Smooth muscle cell (in vitro differentiated cells): ENCODE measurements around the gene PPP2R5C. TPM values are rescaled to one million over a fixed set of nuclear protein-coding genes. Genes with fewer than 3 reads are reported as not detected.

ENCODE experiments used
- DNase-seq: peaks from one replicate; lab custom pipeline; 2025; ENCODE audit not compliant: unreplicated experiment; lab: John Stamatoyannopoulos, UW
- H2AFZ ChIP-seq: fragments of 200-600 bp; sonication (generic); 2 replicates; pipeline ENCODE4 v1.6.0; 2016; ENCODE audit warnings: antibody characterized with exemption, low read depth, mild to moderate bottlenecking
- H3F3A ChIP-seq: fragments of 200-600 bp; sonication (generic); 2 replicates; pipeline ENCODE4 v1.6.0; 2017; ENCODE audit warnings: antibody characterized with exemption, low read depth
- H3K27ac ChIP-seq: fragments of 200-600 bp; sonication (generic); 2 replicates; pipeline ENCODE4 v1.5.1; 2016; ENCODE audit warnings: low read depth, mild to moderate bottlenecking
- H3K27me3 ChIP-seq: fragments of 200-600 bp; sonication (generic); 2 replicates; pipeline ENCODE4 v1.6.1; 2016; ENCODE audit warnings: low read depth, mild to moderate bottlenecking
- H3K36me3 ChIP-seq: fragments of 200-600 bp; sonication (generic); 2 replicates; pipeline ENCODE4 v1.5.1; 2016; ENCODE audit warnings: low read depth
- H3K4me1 ChIP-seq: fragments of 200-600 bp; sonication (generic); 2 replicates; pipeline ENCODE4 v1.5.1; 2016; ENCODE audit warnings: low read depth
- H3K4me2 ChIP-seq: fragments of 200-600 bp; sonication (generic); 2 replicates; pipeline ENCODE4 v1.6.0; 2016; ENCODE audit warnings: mild to moderate bottlenecking
- H3K4me3 ChIP-seq: fragments of 200-600 bp; sonication (generic); 2 replicates; pipeline ENCODE4 v1.5.1; 2016; ENCODE audit warnings: mild to moderate bottlenecking
- H3K79me2 ChIP-seq: fragments of 200-600 bp; sonication (generic); 2 replicates; pipeline ENCODE4 v1.6.0; 2016; ENCODE audit warnings: low read depth, mild to moderate bottlenecking
- H3K9ac ChIP-seq: fragments of 200-600 bp; sonication (generic); 2 replicates; pipeline ENCODE4 v1.6.0; 2016; ENCODE audit warnings: low read depth
- H3K9me3 ChIP-seq: fragments of 200-600 bp; sonication (generic); replicated peaks from 2 replicates; pipeline ENCODE4 v1.5.1; 2016; ENCODE audit warnings: low read depth
- H4K20me1 ChIP-seq: fragments of 200-600 bp; sonication (generic); 2 replicates; pipeline ENCODE4 v1.6.0; 2016; ENCODE audit warnings: low read depth
- WGBS: methylation state at CpG from one replicate; pipeline ENCODE4 v1.1.7; 2016; ENCODE audit warnings: low lambda C conversion rate; 5-methylcytosine and 5-hydroxymethylcytosine counted together
- polyA plus RNA-seq: library from polyadenylated mRNA; unstranded; fragments of >200 nt; fragmentation: Nextera tagmentation; extraction: Ambion mirVana; gene quantifications from 2 replicates; pipeline ENCODE4 v1.2.1, GENCODE V29; 2016
- total RNA-seq: library from RNA; depleted of rRNA; stranded (reverse); fragments of >200 nt; gene quantifications from 2 replicates; pipeline ENCODE4 v1.2.3, GENCODE V29; 2014
- TF ChIP-seq, protein P1 (sequence below): fragments of 200-600 bp; sonication (generic); IDR thresholded peaks from 2 replicates; pipeline ENCODE4 v1.5.1; 2017; ENCODE audit warnings: borderline replicate concordance, mild to moderate bottlenecking, antibody characterized with exemption; ENCODE audit not compliant: insufficient read depth, poor library complexity, severe bottlenecking

PPP2R5C gene
- total and polyA plus RNA-seq, 2 experiments from 2014 or later = 63.6 to 92.7 TPM

DNA sequence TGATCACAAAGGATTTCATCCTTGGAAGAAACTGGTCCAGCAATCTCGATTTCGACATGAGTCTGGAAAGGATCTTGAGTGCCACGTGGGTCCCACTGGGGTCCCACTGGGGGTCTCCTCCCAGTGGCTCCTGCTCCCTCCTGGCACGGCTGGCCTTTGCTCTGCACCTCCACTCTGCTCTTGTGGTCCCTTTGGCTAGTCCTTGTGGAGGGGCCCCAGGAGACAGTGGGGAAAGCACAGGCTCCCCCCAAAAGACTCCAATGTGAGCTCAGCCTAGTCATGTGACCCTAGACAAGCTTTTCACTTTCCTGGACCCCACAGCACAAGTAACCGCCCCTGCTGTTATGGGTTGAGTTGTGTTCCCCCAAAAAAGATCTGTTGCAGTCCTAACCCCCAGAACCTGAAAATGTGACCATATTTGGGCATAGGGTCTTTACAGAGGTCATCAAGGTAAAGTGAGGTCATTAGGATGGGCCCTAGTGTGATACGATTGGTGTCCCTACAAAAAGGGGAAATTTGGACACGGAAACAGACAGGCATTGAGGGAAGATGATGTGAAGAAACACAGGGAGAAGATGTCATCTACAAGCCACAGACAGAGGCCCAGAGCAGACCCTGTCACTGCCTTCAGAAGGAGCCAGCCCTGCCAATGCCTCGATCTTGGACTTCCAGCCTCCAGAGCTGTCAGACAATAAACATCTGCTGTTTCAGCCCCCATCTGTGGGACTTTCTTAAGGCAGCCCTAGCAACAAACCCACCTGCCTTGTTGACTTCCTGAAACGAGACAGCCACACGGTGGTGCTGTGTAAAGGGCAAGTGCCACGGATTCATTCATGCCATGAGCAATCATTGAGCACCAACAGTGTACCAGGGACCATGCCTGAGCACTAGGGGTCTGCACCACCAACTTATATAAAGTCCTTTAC is 23.8 kb upstream of the PPP2R5C start:
- no peaks in the 10 kb centered on the region for H3F3A ChIP-seq
- no peak overlapping the region for H3K4me2 ChIP-seq
- no peak overlapping the region for H2AFZ ChIP-seq
- no peaks in the 10 kb centered on the region for H3K36me3 ChIP-seq
- DNase-seq = no peak
- H4K20me1 ChIP-seq = no peaks in the 10 kb centered on the region
- H3K4me3 ChIP-seq = no peak overlapping the region
- TF ChIP-seq, protein P1, sequence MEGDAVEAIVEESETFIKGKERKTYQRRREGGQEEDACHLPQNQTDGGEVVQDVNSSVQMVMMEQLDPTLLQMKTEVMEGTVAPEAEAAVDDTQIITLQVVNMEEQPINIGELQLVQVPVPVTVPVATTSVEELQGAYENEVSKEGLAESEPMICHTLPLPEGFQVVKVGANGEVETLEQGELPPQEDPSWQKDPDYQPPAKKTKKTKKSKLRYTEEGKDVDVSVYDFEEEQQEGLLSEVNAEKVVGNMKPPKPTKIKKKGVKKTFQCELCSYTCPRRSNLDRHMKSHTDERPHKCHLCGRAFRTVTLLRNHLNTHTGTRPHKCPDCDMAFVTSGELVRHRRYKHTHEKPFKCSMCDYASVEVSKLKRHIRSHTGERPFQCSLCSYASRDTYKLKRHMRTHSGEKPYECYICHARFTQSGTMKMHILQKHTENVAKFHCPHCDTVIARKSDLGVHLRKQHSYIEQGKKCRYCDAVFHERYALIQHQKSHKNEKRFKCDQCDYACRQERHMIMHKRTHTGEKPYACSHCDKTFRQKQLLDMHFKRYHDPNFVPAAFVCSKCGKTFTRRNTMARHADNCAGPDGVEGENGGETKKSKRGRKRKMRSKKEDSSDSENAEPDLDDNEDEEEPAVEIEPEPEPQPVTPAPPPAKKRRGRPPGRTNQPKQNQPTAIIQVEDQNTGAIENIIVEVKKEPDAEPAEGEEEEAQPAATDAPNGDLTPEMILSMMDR = no peak
- H3K27me3 ChIP-seq = no peaks in the 10 kb centered on the region
- no peaks in the 10 kb centered on the region for H3K9me3 ChIP-seq
- H3K9ac ChIP-seq = no peak overlapping the region
- WGBS = 87% methylated on average over 11 of the region's 11 CpGs
- no peaks in the 10 kb centered on the region for H3K79me2 ChIP-seq
- no peaks in the 10 kb centered on the region for H3K4me1 ChIP-seq
- no peak overlapping the region for H3K27ac ChIP-seq

DNA sequence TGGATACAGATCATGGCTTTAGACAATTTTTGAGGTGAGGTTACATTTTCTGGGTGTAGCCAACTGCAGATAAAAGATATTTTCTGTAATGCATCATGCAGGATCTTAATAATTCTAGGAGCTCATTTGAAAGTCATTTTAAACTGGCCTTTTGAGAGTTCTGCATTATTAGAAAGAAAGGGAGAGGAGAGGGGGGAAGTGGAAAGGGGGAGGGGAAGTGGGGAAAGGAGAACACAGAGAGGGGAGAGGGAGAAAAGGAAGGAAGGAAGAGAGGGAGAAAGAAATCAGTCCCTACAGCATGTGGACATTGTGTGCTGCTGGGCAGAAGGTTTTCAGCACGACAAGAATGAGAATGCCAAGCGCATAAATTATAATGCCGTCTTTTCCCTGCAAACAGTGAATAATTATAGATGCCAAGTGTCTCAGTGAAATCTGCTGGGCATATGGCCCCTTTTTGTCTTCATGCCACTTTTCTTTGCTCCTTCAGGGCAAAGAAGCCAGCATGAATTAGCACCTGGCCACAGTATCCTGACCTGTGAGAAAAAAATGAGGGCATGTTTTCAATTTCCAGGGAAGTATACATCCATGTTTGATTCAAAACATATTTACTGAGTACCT is 22.7 kb upstream of the PPP2R5C start:
- Histone ChIP-seq H2AFZ (no peak overlapping the region), H3K4me1 (no peaks in the 10 kb centered on the region), H3K4me2 (no peak overlapping the region), H3K27me3 (no peaks in the 10 kb centered on the region), H3K27ac (no peak overlapping the region), H3K79me2 (no peaks in the 10 kb centered on the region), H3K9ac (no peak overlapping the region), H3K36me3 (no peaks in the 10 kb centered on the region), H4K20me1 (no peaks in the 10 kb centered on the region), H3K9me3 (no peaks in the 10 kb centered on the region), H3K4me3 (no peak overlapping the region), H3F3A (no peaks in the 10 kb centered on the region)
- no peak for DNase-seq
- WGBS = 94% methylated on average over 3 of the region's 3 CpGs
- TF ChIP-seq, protein P1 = no peak

DNA sequence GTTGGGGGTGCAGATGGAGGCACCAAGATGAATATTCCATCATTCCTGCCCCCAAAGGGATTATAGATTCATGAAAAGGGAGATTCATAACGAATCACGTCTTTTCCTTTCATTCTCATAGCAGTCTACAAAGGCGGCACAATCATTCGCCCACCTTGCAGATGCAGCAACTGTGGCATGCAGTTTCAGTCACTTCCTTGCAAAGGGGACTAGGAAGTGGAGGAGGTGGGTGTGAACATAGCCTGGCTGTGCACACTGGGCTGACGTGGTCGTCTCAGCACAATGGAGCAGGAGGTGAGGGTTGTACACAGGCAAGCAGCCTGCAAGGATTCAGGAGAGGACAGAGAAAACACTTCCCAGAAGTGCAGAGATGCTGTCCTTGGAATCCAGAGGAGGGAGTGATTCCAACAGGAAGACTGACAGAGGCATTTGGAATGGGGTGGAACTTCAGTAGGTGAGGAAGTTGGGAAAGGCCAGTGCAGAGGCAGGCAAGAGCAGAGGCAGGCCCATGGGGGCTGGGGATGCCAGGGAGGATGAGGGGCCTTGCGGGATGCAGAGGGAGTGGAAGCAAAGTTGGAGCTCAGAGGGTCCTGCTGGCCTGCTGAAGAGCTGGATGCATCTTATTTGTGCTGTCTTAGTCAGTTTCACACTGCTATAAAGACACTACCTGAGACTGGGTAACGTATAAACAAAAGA is 21.9 kb upstream of the PPP2R5C start:
- H3K4me3 ChIP-seq = no peak overlapping the region
- WGBS = 87% methylated on average over 8 of the region's 8 CpGs
- H3K27me3 ChIP-seq = no peaks in the 10 kb centered on the region
- no peak overlapping the region for H2AFZ ChIP-seq
- H3K9ac ChIP-seq = no peak overlapping the region
- TF ChIP-seq, protein P1 = no peak
- H3K4me1 ChIP-seq = no peaks in the 10 kb centered on the region
- no peak for DNase-seq
- H3K4me2 ChIP-seq = no peak overlapping the region
- no peaks in the 10 kb centered on the region for H3K79me2 ChIP-seq
- H3K27ac ChIP-seq = no peak overlapping the region
- H3F3A ChIP-seq = no peaks in the 10 kb centered on the region
- no peaks in the 10 kb centered on the region for H3K36me3 ChIP-seq
- H4K20me1 ChIP-seq = no peaks in the 10 kb centered on the region
- no peaks in the 10 kb centered on the region for H3K9me3 ChIP-seq
